ENCODE data around the gene PROB1.
"Not testable (repeated sequence)": the region's sequence is repeated elsewhere in the genome, so short reads cannot be mapped to it uniquely, and the experiment has no call there.

PROB1 gene

GRCh38 chr5:139388198-139388821 is 6.6 kb downstream of the PROB1 start:
- DNase-seq (ENCODE audit: low spot score) (no peak), ATAC-seq (ENCODE audit: low read depth) (no peak)
- Histone ChIP-seq H3K27ac (ENCODE audit: poor library complexity, severe bottlenecking) (no peak overlapping the region), H3K4me3 (ENCODE audit: severe bottlenecking) (no peak overlapping the region), H3K9me3 (ENCODE audit: severe bottlenecking) (no peaks in the 10 kb centered on the region), H3K27me3 (ENCODE audit: insufficient read depth, poor library complexity, severe bottlenecking) (no peaks in the 10 kb centered on the region), H3K36me3 (ENCODE audit: low read depth) (no peaks in the 10 kb centered on the region), H3K4me1 (ENCODE audit: insufficient read depth, poor library complexity, severe bottlenecking) (peaks cover 24% of the 10 kb centered on the region)
- no peak for TF ChIP-seq CTCF (IDR thresholded peaks at IDR 0.05; ENCODE audit: poor library complexity, severe bottlenecking)

GRCh38 chr5:139387611-139388197 is 7.2 kb downstream of the PROB1 start:
- DNase-seq (ENCODE audit: low spot score) = no peak

GRCh38 chr5:139386956-139387355 is 7.9 kb downstream of the PROB1 start:
- H3K4me3 ChIP-seq (ENCODE audit: severe bottlenecking); H3K27ac ChIP-seq (ENCODE audit: poor library complexity, severe bottlenecking); H3K9me3 ChIP-seq (ENCODE audit: severe bottlenecking); H3K27me3 ChIP-seq (ENCODE audit: insufficient read depth, poor library complexity, severe bottlenecking); H3K36me3 ChIP-seq (ENCODE audit: low read depth); DNase-seq (ENCODE audit: low spot score); ATAC-seq (ENCODE audit: low read depth): not testable (repeated sequence)
- peaks cover 25% of the 10 kb centered on the region for H3K4me1 ChIP-seq (ENCODE audit: insufficient read depth, poor library complexity, severe bottlenecking)

More at GRCh38 chr5:139387611-139388197, 7.2 kb downstream of the PROB1 start:
- Histone ChIP-seq H3K4me3 (ENCODE audit: severe bottlenecking) (no peak overlapping the region), H3K9me3 (ENCODE audit: severe bottlenecking) (no peaks in the 10 kb centered on the region), H3K4me1 (ENCODE audit: insufficient read depth, poor library complexity, severe bottlenecking) (peaks cover 26% of the 10 kb centered on the region), H3K27me3 (ENCODE audit: insufficient read depth, poor library complexity, severe bottlenecking) (no peaks in the 10 kb centered on the region), H3K36me3 (ENCODE audit: low read depth) (no peaks in the 10 kb centered on the region), H3K27ac (ENCODE audit: poor library complexity, severe bottlenecking) (no peak overlapping the region)
- no peak for TF ChIP-seq CTCF (IDR thresholded peaks at IDR 0.05; ENCODE audit: poor library complexity, severe bottlenecking)
- no peak for ATAC-seq (ENCODE audit: low read depth)

GRCh38 chr5:139386050-139386438 is 8.9 kb downstream of the PROB1 start:
- ATAC-seq (ENCODE audit: low read depth) (peak; percentile 19; the same call in 1 of the 3 replicates), DNase-seq (ENCODE audit: low spot score) (no peak)
- Histone ChIP-seq H3K4me3 (ENCODE audit: severe bottlenecking) (no peak overlapping the region), H3K27me3 (ENCODE audit: insufficient read depth, poor library complexity, severe bottlenecking) (no peaks in the 10 kb centered on the region), H3K27ac (ENCODE audit: poor library complexity, severe bottlenecking) (no peak overlapping the region), H3K9me3 (ENCODE audit: severe bottlenecking) (no peaks in the 10 kb centered on the region), H3K36me3 (ENCODE audit: low read depth) (no peaks in the 10 kb centered on the region), H3K4me1 (ENCODE audit: insufficient read depth, poor library complexity, severe bottlenecking) (peaks cover 15% of the 10 kb centered on the region)
- no peak for TF ChIP-seq CTCF (IDR thresholded peaks at IDR 0.05; ENCODE audit: poor library complexity, severe bottlenecking)

- DNase-seq (ENCODE audit: low spot score) = peak; percentile 45
- Histone ChIP-seq H3K4me3 (ENCODE audit: severe bottlenecking) (peak overlapping the region; percentile 18), H3K4me1 (ENCODE audit: insufficient read depth, poor library complexity, severe bottlenecking) (peaks cover 14% of the 10 kb centered on the region), H3K9me3 (ENCODE audit: severe bottlenecking) (no peaks in the 10 kb centered on the region), H3K27me3 (ENCODE audit: insufficient read depth, poor library complexity, severe bottlenecking) (no peaks in the 10 kb centered on the region), H3K27ac (ENCODE audit: poor library complexity, severe bottlenecking) (no peak overlapping the region), H3K36me3 (ENCODE audit: low read depth) (no peaks in the 10 kb centered on the region)
- peak; percentile 54 for TF ChIP-seq CTCF (IDR thresholded peaks at IDR 0.05; ENCODE audit: poor library complexity, severe bottlenecking)
- peak; percentile 51 for ATAC-seq (ENCODE audit: low read depth)
These were observed 9.5 kb downstream of the PROB1 start for GRCh38 chr5:139385061-139386049.

Measured in RWPE2 (cell line).